WTC11 (cell line): Measurements from ENCODE around the gene PPM1N. TPM values are rescaled to one million over a fixed set of nuclear protein-coding genes. Genes with fewer than 3 reads are reported as not detected.

Experiments used
- ATAC-seq: fragments of 200-7000 bp; cut with Tn5 transposase; 2 replicates; pipeline ENCODE4 v1.10.0; 2021; ENCODE audit warnings: mild to moderate bottlenecking, moderate library complexity
- CTCF ChIA-PET: fragments of 300-600 bp; sonication (Branson Sonifier 250); formaldehyde crosslinking; loops from one replicate; lab custom pipeline; 2021; ENCODE audit warnings: antibody characterized with exemption; lab: Charles Lee
- POLR2A ChIA-PET: fragments of 350-600 bp; sonication (Branson Sonifier 250); formaldehyde crosslinking; loops from one replicate; lab custom pipeline; 2021; ENCODE audit warnings: antibody characterized with exemption; lab: Charles Lee
- DNase-seq: peaks from one replicate; pipeline ENCODE4 v3.0.0; 2021; ENCODE audit warnings: low spot score
- H3K27ac Mint-ChIP-seq: 2 replicates; pipeline ENCODE4 v1.8.0; 2021; ENCODE audit warnings: mixed read lengths
- H3K27me3 Mint-ChIP-seq: 2 replicates; pipeline ENCODE4 v1.8.0; 2021; ENCODE audit warnings: low read depth, mild to moderate bottlenecking, moderate library complexity, mixed read lengths
- H3K36me3 Mint-ChIP-seq: 2 replicates; pipeline ENCODE4 v1.8.0; 2021; ENCODE audit warnings: mixed read lengths
- H3K4me1 Mint-ChIP-seq: 2 replicates; pipeline ENCODE4 v1.8.0; 2022; ENCODE audit warnings: mixed read lengths
- H3K4me3 Mint-ChIP-seq: 2 replicates; pipeline ENCODE4 v1.8.0; 2021; ENCODE audit warnings: mild to moderate bottlenecking, moderate library complexity, mixed read lengths
- H3K9me3 Mint-ChIP-seq: 2 replicates; pipeline ENCODE4 v1.8.0; 2021; ENCODE audit warnings: mixed read lengths
- AR ChIP-seq: fragments of 250-450 bp; sonication (Bioruptor Pico); IDR thresholded peaks from 2 replicates; pipeline ENCODE4 v1.9.0; 2021; ENCODE audit warnings: mild to moderate bottlenecking
- ATF1 ChIP-seq: sonication (generic); formaldehyde crosslinking; IDR thresholded peaks from 2 replicates; pipeline ENCODE4 v1.8.1; 2023; ENCODE audit warnings: mild to moderate bottlenecking, moderate library complexity, missing genetic modification reagents
- CBFB ChIP-seq: sonication (generic); formaldehyde crosslinking; IDR thresholded peaks from 2 replicates; pipeline ENCODE4 v1.8.1; 2022; ENCODE audit warnings: mild to moderate bottlenecking, low read depth, missing genetic modification reagents
- CREB1 ChIP-seq: sonication (generic); formaldehyde crosslinking; IDR thresholded peaks from 2 replicates; pipeline ENCODE4 v1.8.0; 2023; ENCODE audit warnings: mild to moderate bottlenecking, missing genetic modification reagents
- CREM ChIP-seq: sonication (generic); formaldehyde crosslinking; IDR thresholded peaks from 2 replicates; pipeline ENCODE4 v1.8.1; 2022; ENCODE audit warnings: mild to moderate bottlenecking, missing genetic modification reagents, moderate library complexity
- EMX1 ChIP-seq: fragments of 250-450 bp; sonication (Bioruptor Pico); IDR thresholded peaks from 2 replicates; pipeline ENCODE4 v1.8.0; 2021; ENCODE audit warnings: mild to moderate bottlenecking
- ESRRA ChIP-seq: sonication (generic); formaldehyde crosslinking; IDR thresholded peaks from 2 replicates; pipeline ENCODE4 v1.8.1; 2022; ENCODE audit warnings: mild to moderate bottlenecking, missing genetic modification reagents, borderline replicate concordance
- ETV6 ChIP-seq: sonication (generic); formaldehyde crosslinking; IDR thresholded peaks from 2 replicates; pipeline ENCODE4 v1.8.1; 2022; ENCODE audit warnings: mild to moderate bottlenecking, missing genetic modification reagents
- JAZF1 ChIP-seq: fragments of 250-450 bp; sonication (Bioruptor Pico); IDR thresholded peaks from 2 replicates; pipeline ENCODE4 v1.9.0; 2021; ENCODE audit warnings: moderate library complexity, mild to moderate bottlenecking, inconsistent platforms
- MXD4 ChIP-seq: fragments of 250-450 bp; sonication (Bioruptor Pico); IDR thresholded peaks from 2 replicates; pipeline ENCODE4 v1.8.0; 2021; ENCODE audit warnings: mild to moderate bottlenecking, moderate library complexity, borderline replicate concordance
- NFATC4 ChIP-seq: fragments of 250-450 bp; sonication (Bioruptor Pico); IDR thresholded peaks from 2 replicates; pipeline ENCODE4 v1.9.0; 2021; ENCODE audit warnings: mild to moderate bottlenecking
- NR2C2 ChIP-seq: sonication (generic); formaldehyde crosslinking; IDR thresholded peaks from 2 replicates; pipeline ENCODE4 v1.8.0; 2022; ENCODE audit warnings: mild to moderate bottlenecking, missing genetic modification reagents
- NR3C1 ChIP-seq: sonication (generic); formaldehyde crosslinking; conservative IDR thresholded peaks from 2 replicates; pipeline ENCODE4 v1.8.1; 2023; ENCODE audit warnings: low read depth, mild to moderate bottlenecking, missing genetic modification reagents
- SMAD3 ChIP-seq: sonication (generic); formaldehyde crosslinking; IDR thresholded peaks from 2 replicates; pipeline ENCODE4 v1.8.0; 2022; ENCODE audit warnings: missing genetic modification reagents, mild to moderate bottlenecking, borderline replicate concordance
- STAT6 ChIP-seq: sonication (generic); formaldehyde crosslinking; conservative IDR thresholded peaks from 2 replicates; pipeline ENCODE4 v1.8.1; 2023; ENCODE audit warnings: mild to moderate bottlenecking, low read depth, missing genetic modification reagents, moderate library complexity
- TEAD1 ChIP-seq: sonication (generic); formaldehyde crosslinking; IDR thresholded peaks from 2 replicates; pipeline ENCODE4 v1.8.0; 2022; ENCODE audit warnings: mild to moderate bottlenecking, missing genetic modification reagents
- TP53 ChIP-seq: sonication (generic); formaldehyde crosslinking; IDR thresholded peaks from 2 replicates; pipeline ENCODE4 v1.8.1; 2023; ENCODE audit warnings: mild to moderate bottlenecking, missing genetic modification reagents
- USF2 ChIP-seq: sonication (generic); formaldehyde crosslinking; IDR thresholded peaks from 2 replicates; pipeline ENCODE4 v1.8.1; 2023; ENCODE audit warnings: mild to moderate bottlenecking, missing genetic modification reagents, moderate library complexity
- ZBTB21 ChIP-seq: sonication (generic); formaldehyde crosslinking; IDR thresholded peaks from 2 replicates; pipeline ENCODE4 v1.8.1; 2023; ENCODE audit warnings: mild to moderate bottlenecking, missing genetic modification reagents, borderline replicate concordance
- ZNF121 ChIP-seq: sonication (generic); formaldehyde crosslinking; IDR thresholded peaks from 2 replicates; pipeline ENCODE4 v1.8.0; 2023; ENCODE audit warnings: missing genetic modification reagents
- ZNF219 ChIP-seq: sonication (generic); formaldehyde crosslinking; IDR thresholded peaks from 2 replicates; pipeline ENCODE4 v1.8.0; 2023; ENCODE audit warnings: missing genetic modification reagents, mild to moderate bottlenecking, borderline replicate concordance
- ZNF281 ChIP-seq: sonication (generic); formaldehyde crosslinking; IDR thresholded peaks from 2 replicates; pipeline ENCODE4 v1.8.0; 2023; ENCODE audit warnings: mild to moderate bottlenecking, missing genetic modification reagents
- ZNF671 ChIP-seq: fragments of 250-450 bp; sonication (Bioruptor Pico); IDR thresholded peaks from 2 replicates; pipeline ENCODE4 v1.8.0; 2021; ENCODE audit warnings: mild to moderate bottlenecking
- total RNA-seq: library from RNA; stranded (reverse); gene quantifications from 3 replicates; pipeline ENCODE4 v1.2.3, GENCODE V29; 2021
- TF ChIP-seq, protein P1 (sequence below): sonication (generic); formaldehyde crosslinking; IDR thresholded peaks from 2 replicates; pipeline ENCODE4 v1.8.1; 2023; ENCODE audit warnings: mild to moderate bottlenecking, moderate library complexity, missing genetic modification reagents
- TF ChIP-seq, protein P2 (sequence below): sonication (generic); formaldehyde crosslinking; IDR thresholded peaks from 2 replicates; pipeline ENCODE4 v1.8.0; 2022; ENCODE audit warnings: mild to moderate bottlenecking, missing genetic modification reagents
- TF ChIP-seq, protein P3 (sequence below): fragments of 250-450 bp; sonication (Bioruptor Pico); IDR thresholded peaks from 2 replicates; pipeline ENCODE4 v1.9.0; 2021; ENCODE audit warnings: mild to moderate bottlenecking

The PPM1N gene
- total RNA-seq, 1 experiment from 2014 or later = 10.3 TPM

- Mint-ChIP-seq H3K27me3 (peaks cover 81% of the 10 kb centered on the region), H3K27ac (peak overlapping the region; percentile 96), H3K4me1 (peaks cover 32% of the 10 kb centered on the region), H3K4me3 (peak overlapping the region; percentile 87), H3K36me3 (no peaks in the 10 kb centered on the region), H3K9me3 (no peaks in the 10 kb centered on the region)
- CTCF ChIA-PET = interaction anchor here (0.6 to 5.0 kb wide), 10 partner anchors 10 to 748 kb away, joined by 3 to 105 read pairs (median 6); no protein-coding TSS in a partner anchor
- POLR2A ChIA-PET = interaction anchor here (0.5 to 2.6 kb wide), 9 partner anchors 9 to 223 kb away, joined by 3 to 12 read pairs (median 4); partner anchors contain the start of gene QPCTL
- DNase-seq = peak; percentile 94
- peak; percentile 75 for ATAC-seq
- TF ChIP-seq ESRRA = no peak
- TF ChIP-seq MXD4 (CRISPR knock-in tag) = no peak
- TF ChIP-seq TEAD1 (CRISPR knock-in tag) = peak; percentile 62; the same call in 1 of the 2 replicates
- TF ChIP-seq NR3C1 = no peak
- TF ChIP-seq ZNF671 (CRISPR knock-in tag) = no peak
- no peak for TF ChIP-seq ATF1
- no peak for TF ChIP-seq NFATC4 (CRISPR knock-in tag)
- TF ChIP-seq, protein P1, sequence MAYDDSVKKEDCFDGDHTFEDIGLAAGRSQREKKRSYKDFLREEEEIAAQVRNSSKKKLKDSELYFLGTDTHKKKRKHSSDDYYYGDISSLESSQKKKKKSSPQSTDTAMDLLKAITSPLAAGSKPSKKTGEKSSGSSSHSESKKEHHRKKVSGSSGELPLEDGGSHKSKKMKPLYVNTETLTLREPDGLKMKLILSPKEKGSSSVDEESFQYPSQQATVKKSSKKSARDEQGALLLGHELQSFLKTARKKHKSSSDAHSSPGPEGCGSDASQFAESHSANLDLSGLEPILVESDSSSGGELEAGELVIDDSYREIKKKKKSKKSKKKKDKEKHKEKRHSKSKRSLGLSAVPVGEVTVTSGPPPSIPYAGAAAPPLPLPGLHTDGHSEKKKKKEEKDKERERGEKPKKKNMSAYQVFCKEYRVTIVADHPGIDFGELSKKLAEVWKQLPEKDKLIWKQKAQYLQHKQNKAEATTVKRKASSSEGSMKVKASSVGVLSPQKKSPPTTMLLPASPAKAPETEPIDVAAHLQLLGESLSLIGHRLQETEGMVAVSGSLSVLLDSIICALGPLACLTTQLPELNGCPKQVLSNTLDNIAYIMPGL = 0 out of 2 replicates have a peak, but pooled peaks have one; percentile 50
- TF ChIP-seq CBFB (CRISPR knock-in tag) = no peak
- TF ChIP-seq, protein P2, sequence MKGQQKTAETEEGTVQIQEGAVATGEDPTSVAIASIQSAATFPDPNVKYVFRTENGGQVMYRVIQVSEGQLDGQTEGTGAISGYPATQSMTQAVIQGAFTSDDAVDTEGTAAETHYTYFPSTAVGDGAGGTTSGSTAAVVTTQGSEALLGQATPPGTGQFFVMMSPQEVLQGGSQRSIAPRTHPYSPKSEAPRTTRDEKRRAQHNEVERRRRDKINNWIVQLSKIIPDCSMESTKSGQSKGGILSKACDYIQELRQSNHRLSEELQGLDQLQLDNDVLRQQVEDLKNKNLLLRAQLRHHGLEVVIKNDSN = peak; percentile 32; the same call in 1 of the 2 replicates
- TF ChIP-seq CREB1 (CRISPR knock-in tag) = no peak
- TF ChIP-seq, protein P3, sequence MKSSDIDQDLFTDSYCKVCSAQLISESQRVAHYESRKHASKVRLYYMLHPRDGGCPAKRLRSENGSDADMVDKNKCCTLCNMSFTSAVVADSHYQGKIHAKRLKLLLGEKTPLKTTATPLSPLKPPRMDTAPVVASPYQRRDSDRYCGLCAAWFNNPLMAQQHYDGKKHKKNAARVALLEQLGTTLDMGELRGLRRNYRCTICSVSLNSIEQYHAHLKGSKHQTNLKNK = no peak
- TF ChIP-seq TP53 (CRISPR knock-in tag) = no peak
- TF ChIP-seq NR2C2 (CRISPR knock-in tag) = no peak
- TF ChIP-seq USF2 = 0 out of 2 replicates have a peak, but pooled peaks have one; percentile 18
- peak; percentile 83; the same call in 1 of the 2 replicates for TF ChIP-seq CREM (CRISPR knock-in tag)
- TF ChIP-seq ZNF219 (CRISPR knock-in tag) = no peak
- no peak for TF ChIP-seq ZNF121 (CRISPR knock-in tag)
- no peak for TF ChIP-seq EMX1 (CRISPR knock-in tag)
- no peak for TF ChIP-seq SMAD3 (CRISPR knock-in tag)
- no peak for TF ChIP-seq ZNF281 (CRISPR knock-in tag)
- TF ChIP-seq STAT6 (CRISPR knock-in tag) = no peak
- TF ChIP-seq AR = no peak
- TF ChIP-seq JAZF1 = no peak
- TF ChIP-seq ETV6 = no peak; the same call in 1 of the 2 replicates
- TF ChIP-seq ZBTB21 = peak; percentile 83; the same call in 1 of the 2 replicates
Measured at GRCh38 chr19:45469132-45469944, 28.9 kb upstream of the PPM1N start.
